Neuron (in vitro differentiated cells): ENCODE results near the gene LDLRAD4.

Source experiments
- H2AFZ ChIP-seq: one replicate; pipeline ENCODE4 v1.6.1; 2013; ENCODE audit warnings: low read depth, mild to moderate bottlenecking, inconsistent platforms, low read length, moderate library complexity
- H3K27me3 ChIP-seq: one replicate; pipeline ENCODE4 v1.6.1; 2013; ENCODE audit warnings: low read length; ENCODE audit not compliant: insufficient read depth
- H3K36me3 ChIP-seq: one replicate; pipeline ENCODE4 v1.6.1; 2013; ENCODE audit warnings: low read length; ENCODE audit not compliant: insufficient read depth
- H3K4me1 ChIP-seq: one replicate; pipeline ENCODE4 v1.6.1; 2013; ENCODE audit warnings: low read length; ENCODE audit not compliant: insufficient read depth
- H3K4me3 ChIP-seq: 2 replicates; pipeline ENCODE4 v1.5.1; 2013; ENCODE audit warnings: mild to moderate bottlenecking, low read length, moderate library complexity
- H3K9me3 ChIP-seq: one replicate; pipeline ENCODE4 v1.6.1; 2013; ENCODE audit warnings: low read length

The LDLRAD4 gene

GRCh38 chr18:13213036-13213795 is 5.3 kb upstream of the LDLRAD4 start:
- H3K9me3 ChIP-seq: no peaks in the 10 kb centered on the region
- H3K4me1 ChIP-seq: no peaks in the 10 kb centered on the region
- no peak overlapping the region for H2AFZ ChIP-seq
- peaks cover 24% of the 10 kb centered on the region for H3K27me3 ChIP-seq
- no peaks in the 10 kb centered on the region for H3K36me3 ChIP-seq
- H3K4me3 ChIP-seq: no peak overlapping the region

GRCh38 chr18:13214609-13215008 is 4.0 kb upstream of the LDLRAD4 start:
- Histone ChIP-seq H3K36me3 (no peaks in the 10 kb centered on the region), H3K27me3 (peaks cover 38% of the 10 kb centered on the region)

GRCh38 chr18:13216092-13216582 is 2.4 kb upstream of the LDLRAD4 start:
- Histone ChIP-seq H3K9me3 (no peaks in the 10 kb centered on the region), H2AFZ (no peak overlapping the region), H3K4me1 (peaks cover 3% of the 10 kb centered on the region), H3K27me3 (peaks cover 53% of the 10 kb centered on the region), H3K4me3 (no peak overlapping the region), H3K36me3 (no peaks in the 10 kb centered on the region)

More at GRCh38 chr18:13214609-13215008, 4.0 kb upstream of the LDLRAD4 start:
- Histone ChIP-seq H2AFZ (no peak overlapping the region), H3K4me3 (no peak overlapping the region), H3K9me3 (no peaks in the 10 kb centered on the region), H3K4me1 (peaks cover 3% of the 10 kb centered on the region)

- H2AFZ ChIP-seq: peak overlapping the region; percentile 77
- no peaks in the 10 kb centered on the region for H3K9me3 ChIP-seq
- H3K4me3 ChIP-seq: peak overlapping the region; percentile 48
- no peaks in the 10 kb centered on the region for H3K36me3 ChIP-seq
- peaks cover 6% of the 10 kb centered on the region for H3K4me1 ChIP-seq
- peaks cover 60% of the 10 kb centered on the region for H3K27me3 ChIP-seq
Measured at GRCh38 chr18:13216711-13217465, 1.7 kb upstream of the LDLRAD4 start.

- peak overlapping the region; percentile 77 for H2AFZ ChIP-seq
- peak overlapping the region; percentile 48 for H3K4me3 ChIP-seq
- H3K27me3 ChIP-seq: peaks cover 67% of the 10 kb centered on the region
- peaks cover 12% of the 10 kb centered on the region for H3K4me1 ChIP-seq
- H3K9me3 ChIP-seq: no peaks in the 10 kb centered on the region
- no peaks in the 10 kb centered on the region for H3K36me3 ChIP-seq
Measured at GRCh38 chr18:13217466-13217961, 1.0 kb upstream of the LDLRAD4 start.

GRCh38 chr18:13217971-13218367 is 591 bp upstream of the LDLRAD4 start:
- H3K4me1 ChIP-seq: peaks cover 17% of the 10 kb centered on the region
- H3K4me3 ChIP-seq: peak overlapping the region; percentile 48
- H3K9me3 ChIP-seq: no peaks in the 10 kb centered on the region
- no peaks in the 10 kb centered on the region for H3K36me3 ChIP-seq
- peak overlapping the region; percentile 51 for H2AFZ ChIP-seq
- H3K27me3 ChIP-seq: peaks cover 68% of the 10 kb centered on the region

- Histone ChIP-seq H3K4me3 (no peak overlapping the region), H3K27me3 (peaks cover 72% of the 10 kb centered on the region), H3K4me1 (peaks cover 18% of the 10 kb centered on the region), H3K9me3 (no peaks in the 10 kb centered on the region), H3K36me3 (no peaks in the 10 kb centered on the region), H2AFZ (no peak overlapping the region)
Measured at GRCh38 chr18:13218997-13219396, 437 bp downstream of the LDLRAD4 start.

GRCh38 chr18:13219593-13220159 is 1.1 kb downstream of the LDLRAD4 start:
- Histone ChIP-seq H3K27me3 (peaks cover 69% of the 10 kb centered on the region), H3K4me3 (no peak overlapping the region), H3K4me1 (peaks cover 18% of the 10 kb centered on the region), H3K9me3 (no peaks in the 10 kb centered on the region), H3K36me3 (no peaks in the 10 kb centered on the region), H2AFZ (no peak overlapping the region)

GRCh38 chr18:13220361-13220991 is 1.9 kb downstream of the LDLRAD4 start:
- Histone ChIP-seq H3K4me1 (peaks cover 18% of the 10 kb centered on the region), H3K9me3 (no peaks in the 10 kb centered on the region), H3K27me3 (peaks cover 69% of the 10 kb centered on the region), H3K36me3 (no peaks in the 10 kb centered on the region), H3K4me3 (no peak overlapping the region), H2AFZ (no peak overlapping the region)

GRCh38 chr18:13221869-13222855 is 3.6 kb downstream of the LDLRAD4 start:
- Histone ChIP-seq H3K4me1 (peaks cover 18% of the 10 kb centered on the region), H3K36me3 (no peaks in the 10 kb centered on the region), H3K4me3 (no peak overlapping the region), H3K9me3 (no peaks in the 10 kb centered on the region), H3K27me3 (peaks cover 63% of the 10 kb centered on the region), H2AFZ (no peak overlapping the region)

GRCh38 chr18:13222856-13223281 is 4.3 kb downstream of the LDLRAD4 start:
- Histone ChIP-seq H2AFZ (no peak overlapping the region), H3K36me3 (no peaks in the 10 kb centered on the region), H3K4me3 (no peak overlapping the region), H3K27me3 (peaks cover 63% of the 10 kb centered on the region), H3K9me3 (no peaks in the 10 kb centered on the region), H3K4me1 (peaks cover 18% of the 10 kb centered on the region)
